Endothelial cell of umbilical vein (primary cell): ENCODE results near the gene ZCCHC14. TPM values are rescaled to one million over a fixed set of nuclear protein-coding genes. Genes with fewer than 3 reads are reported as not detected.

Experiments used
- BruUV-seq: library from RNA; stranded (reverse); fragments of 400-500 nt; replicated peaks from 2 replicates; lab custom pipeline; 2021; lab: Mats Ljungman, UMichigan
- CTCF ChIA-PET: fragments of 300-600, 350-600 bp; sonication (Branson Sonifier 250); formaldehyde crosslinking; loops from one replicate; lab custom pipeline; 2021; ENCODE audit warnings: antibody characterized with exemption, inconsistent platforms; lab: Charles Lee
- POLR2A ChIA-PET: fragments of 300-600, 350-600 bp; sonication (Branson Sonifier 250); formaldehyde crosslinking; loops from one replicate; lab custom pipeline; 2021; ENCODE audit warnings: antibody characterized with exemption, inconsistent platforms; lab: Charles Lee
- DNase-seq: peaks from one replicate; pipeline ENCODE4 v3.0.0-alpha.2; 2011; ENCODE audit warnings: low read depth, low spot score
- FAIRE-seq: peaks from 2 replicates; lab custom pipeline; 2011; peaks lifted over from hg19 to GRCh38; lab: Jason Lieb, UNC
- H2AFZ ChIP-seq: 2 replicates; pipeline ENCODE4 v1.6.0; 2012; ENCODE audit warnings: low read depth, low read length, control low read depth, inconsistent platforms
- H3K27ac ChIP-seq: 2 replicates; pipeline ENCODE4 v1.5.1; 2011; ENCODE audit warnings: low read depth, mild to moderate bottlenecking, control low read depth, low read length, moderate library complexity; ENCODE audit not compliant: insufficient read depth
- H3K27me3 ChIP-seq, 2 experiments: 2 replicates each; pipeline versions ENCODE4 v1.6.0 to v1.6.1; 2011; ENCODE audit warnings: low read length in 2 of 2, mixed read lengths in 1 of 2; ENCODE audit not compliant: control insufficient read depth in 2 of 2, insufficient read depth in 2 of 2
- H3K36me3 ChIP-seq, 2 experiments: 2 replicates in 1 of 2; 3 replicates in 1 of 2; pipeline ENCODE4 v1.5.1; 2011; ENCODE audit warnings: low read length in 2 of 2, mild to moderate bottlenecking in 1 of 2, moderate library complexity in 1 of 2; ENCODE audit not compliant: control insufficient read depth in 2 of 2, insufficient read depth in 2 of 2; ENCODE audit errors: extremely low read depth in 1 of 2
- H3K4me1 ChIP-seq: 3 replicates; pipeline ENCODE4 v1.5.1; 2011; ENCODE audit warnings: mild to moderate bottlenecking, low read length; ENCODE audit not compliant: control insufficient read depth, insufficient read depth; ENCODE audit errors: extremely low read depth
- H3K4me2 ChIP-seq: 2 replicates; pipeline ENCODE4 v1.6.1; 2011; ENCODE audit warnings: low read length, control low read depth, mixed read lengths; ENCODE audit not compliant: insufficient read depth
- H3K4me3 ChIP-seq, 3 experiments: fragments of 200-600 bp in 1 of 3; sonication (generic), shearing (Covaris generic) in 1 of 3; replicated peaks in 1 of 3; 2 replicates each; pipeline ENCODE4 v1.5.1; 2011 to 2016; ENCODE audit warnings: control low read depth in 3 of 3, low read length in 3 of 3, mild to moderate bottlenecking in 2 of 3, inconsistent platforms in 1 of 3, low read depth in 1 of 3, moderate library complexity in 1 of 3; ENCODE audit not compliant: insufficient read depth in 1 of 3
- H3K79me2 ChIP-seq: 2 replicates; pipeline ENCODE4 v1.6.0; 2012; ENCODE audit warnings: low read length, inconsistent platforms; ENCODE audit not compliant: control insufficient read depth, insufficient read depth
- H3K9ac ChIP-seq: replicated peaks from 2 replicates; pipeline ENCODE3; 2011; ENCODE audit warnings: low read length, control low read depth; ENCODE audit not compliant: insufficient read depth; ENCODE audit errors: extremely low read depth
- H3K9me1 ChIP-seq: replicated peaks from 3 replicates; pipeline ENCODE4 v1.6.0; 2011; ENCODE audit warnings: mild to moderate bottlenecking, low read length; ENCODE audit not compliant: control insufficient read depth, insufficient read depth; ENCODE audit errors: extremely low read depth
- H3K9me3 ChIP-seq: replicated peaks from 2 replicates; pipeline ENCODE4 v1.5.1; 2012; ENCODE audit warnings: low read length, inconsistent platforms; ENCODE audit not compliant: control insufficient read depth, insufficient read depth
- H4K20me1 ChIP-seq: replicated peaks from 2 replicates; pipeline ENCODE3; 2011; ENCODE audit warnings: mild to moderate bottlenecking, low read length; ENCODE audit not compliant: control insufficient read depth, insufficient read depth; ENCODE audit errors: extremely low read depth
- EZH2 ChIP-seq: IDR thresholded peaks from 2 replicates; pipeline ENCODE4 v1.6.1; 2012; ENCODE audit warnings: borderline replicate concordance, low read depth, mild to moderate bottlenecking, moderate library complexity, low read length, inconsistent platforms; ENCODE audit not compliant: severe bottlenecking
- FOS ChIP-seq: IDR thresholded peaks from 2 replicates; pipeline ENCODE4 v1.6.1; 2011; ENCODE audit warnings: mild to moderate bottlenecking, low read length, moderate library complexity, borderline replicate concordance; ENCODE audit not compliant: insufficient read depth
- GATA2 ChIP-seq: IDR thresholded peaks from 2 replicates; pipeline ENCODE4 v1.7.0; 2011; ENCODE audit warnings: low read depth, mild to moderate bottlenecking, moderate library complexity, mixed read lengths, low read length; ENCODE audit not compliant: insufficient read length, insufficient read depth
- JUN ChIP-seq: IDR thresholded peaks from 2 replicates; pipeline ENCODE4 v1.6.1; 2011; ENCODE audit warnings: borderline replicate concordance, low read depth; ENCODE audit not compliant: insufficient read length, insufficient read depth
- MYC ChIP-seq: IDR thresholded peaks from one replicate; pipeline ENCODE4 v1.6.1; 2011; ENCODE audit warnings: mild to moderate bottlenecking, low read depth, low read length
- POLR2A ChIP-seq: IDR thresholded peaks from 2 replicates; pipeline ENCODE4 v1.6.1; 2012; ENCODE audit warnings: low read depth, mild to moderate bottlenecking, control low read depth, low read length
- POLR2AphosphoS5 ChIP-seq: IDR thresholded peaks from 2 replicates; pipeline ENCODE4 v1.6.1; 2012; ENCODE audit warnings: low read depth, mild to moderate bottlenecking, control low read depth, low read length, moderate library complexity; ENCODE audit not compliant: insufficient read depth
- dilution Hi-C: fragments of 300-500 bp; cut with MboI; formaldehyde crosslinking; loops from one replicate; pipeline ENCODE4 v1.15.0; 2019; ENCODE audit warnings: low sequenced_read_pairs; ENCODE audit not compliant: extremely low pct_ligation_motif_present
- intact Hi-C: fragments of 100-400 bp; cut with micrococcal nuclease; formaldehyde crosslinking; loops from one replicate; pipeline ENCODE4 v1.10.0; 2022
- polyA plus RNA-seq, 4 experiments: library from polyadenylated mRNA; depleted of rRNA in 3 of 4; stranded (reverse) in 3 of 4; unstranded in 1 of 4; fragments of >200 nt; gene quantifications; 2 replicates each; pipeline versions ENCODE4 v1.2.1 to v1.2.3, GENCODE V29; 2011 to 2012; ENCODE audit warnings: missing spikeins in 1 of 4
- total RNA-seq: library from RNA; stranded (reverse); gene quantifications from 2 replicates; pipeline ENCODE4 v1.2.3, GENCODE V29; 2021
- TF ChIP-seq, protein P1 (sequence below): IDR thresholded peaks from 2 replicates; pipeline ENCODE4 v1.6.1; 2011; ENCODE audit not compliant: insufficient read depth, insufficient read length

ZCCHC14 gene
- total and polyA plus RNA-seq, 2 donors (not counting 3 experiments of a cell fraction or from before 2014, with no cell fraction given) = 9.5 to 30.9 TPM

DNA sequence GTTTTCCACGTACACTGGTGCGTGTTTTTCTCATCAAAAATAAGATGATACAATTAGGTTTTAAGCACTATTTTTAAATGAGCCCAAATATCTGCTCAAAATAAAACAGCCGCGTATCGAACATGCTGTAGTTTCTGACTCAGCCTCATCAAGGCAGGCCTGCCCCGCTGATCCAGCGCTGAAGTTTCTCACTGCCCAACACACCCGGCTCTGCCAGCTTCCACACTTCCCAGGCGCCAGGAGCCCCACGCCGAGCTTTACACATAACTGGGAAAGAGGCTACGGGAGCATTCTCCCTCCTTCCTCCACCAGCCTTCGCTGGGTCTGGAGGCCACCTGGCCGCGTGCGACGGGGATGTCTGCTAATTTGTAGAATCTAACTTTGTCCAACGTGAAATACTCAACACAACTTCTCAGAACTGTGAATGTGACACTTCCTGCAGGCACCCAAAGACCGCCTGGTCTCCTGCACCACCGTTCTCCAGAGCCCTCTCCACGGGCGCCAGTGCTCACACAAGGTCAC lies 58.6 kb downstream of the ZCCHC14 start:
- BruUV-seq = no TSS peak
- H3K4me2 ChIP-seq = no peak overlapping the region
- dilution Hi-C loops (no loop called here), intact Hi-C loops (no loop called here)
- no peak overlapping the region for H3K4me3 ChIP-seq
- FAIRE-seq (no peak), DNase-seq (no peak)
- H3K36me3 ChIP-seq = peaks cover 0 to 8% of the 10 kb centered on the region in 2 experiments
- ChIA-PET CTCF (interaction anchor here (5.2 kb wide), 1 partner anchor 137 kb away, joined by 16 read pairs; no protein-coding TSS in a partner anchor), POLR2A (no interaction called here)
- no peaks in the 10 kb centered on the region for H3K9me1 ChIP-seq
- H3K4me1 ChIP-seq = peaks cover 18% of the 10 kb centered on the region
- H3K9me3 ChIP-seq = no peaks in the 10 kb centered on the region
- TF ChIP-seq FOS = no peak
- no peak for TF ChIP-seq GATA2
- no peak for TF ChIP-seq POLR2AphosphoS5
- TF ChIP-seq POLR2A = no peak
- TF ChIP-seq MYC = no peak
- TF ChIP-seq JUN = no peak
- TF ChIP-seq, protein P1, sequence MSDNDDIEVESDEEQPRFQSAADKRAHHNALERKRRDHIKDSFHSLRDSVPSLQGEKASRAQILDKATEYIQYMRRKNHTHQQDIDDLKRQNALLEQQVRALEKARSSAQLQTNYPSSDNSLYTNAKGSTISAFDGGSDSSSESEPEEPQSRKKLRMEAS = no peak
- no peak overlapping the region for H3K9ac ChIP-seq
- no peak overlapping the region for H2AFZ ChIP-seq
- H3K27ac ChIP-seq = no peak overlapping the region
- H3K79me2 ChIP-seq = peaks cover 6% of the 10 kb centered on the region
- H3K27me3 ChIP-seq = no peaks in the 10 kb centered on the region
- no peaks in the 10 kb centered on the region for H4K20me1 ChIP-seq

DNA sequence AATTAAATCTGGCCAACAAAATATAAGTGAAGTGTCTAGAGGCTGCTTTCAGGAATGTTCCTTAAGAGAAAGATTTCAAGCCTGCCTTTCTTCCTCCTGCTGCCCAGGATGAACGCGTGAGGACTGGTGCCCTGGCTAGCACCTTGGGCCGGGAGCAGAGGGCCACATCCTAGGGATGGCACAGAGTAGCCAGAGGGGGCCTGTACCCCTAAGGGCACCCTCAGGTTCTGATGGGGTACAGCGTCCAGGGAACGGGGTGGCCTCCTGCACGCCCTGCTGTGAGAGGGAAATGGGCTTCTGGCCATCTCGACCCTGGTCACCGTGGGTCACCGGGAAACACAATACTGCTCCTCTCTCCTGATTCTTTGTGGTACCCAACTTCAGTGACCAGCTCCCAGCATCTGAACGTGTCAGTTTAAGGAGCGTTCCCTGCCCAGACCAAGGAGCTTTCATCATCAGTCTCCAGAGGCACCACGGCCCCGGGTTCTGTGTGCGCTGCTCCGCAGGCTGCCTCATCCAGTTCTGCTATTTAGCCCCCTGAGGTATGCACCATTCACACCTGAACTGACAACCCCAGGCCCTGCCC lies 60.4 kb downstream of the ZCCHC14 start:
- Histone ChIP-seq H3K79me2 (peaks cover 6% of the 10 kb centered on the region), H3K4me1 (peaks cover 18% of the 10 kb centered on the region), H3K9ac (no peak overlapping the region), H3K27me3 (no peaks in the 10 kb centered on the region), H3K27ac (no peak overlapping the region), H4K20me1 (no peaks in the 10 kb centered on the region), H3K36me3 (peaks cover 0 to 12% of the 10 kb centered on the region in 2 experiments), H3K9me1 (no peaks in the 10 kb centered on the region), H3K4me2 (no peak overlapping the region), H3K4me3 (no peak overlapping the region), H3K9me3 (no peaks in the 10 kb centered on the region), H2AFZ (no peak overlapping the region)
- ChIA-PET CTCF (interaction anchor here (1.3 to 5.2 kb wide), 2 partner anchors 16 to 139 kb away, joined by 4 to 16 read pairs; no protein-coding TSS in a partner anchor), POLR2A (no interaction called here)
- intact Hi-C loops = no loop called here
- dilution Hi-C loops = no loop called here
- TF ChIP-seq POLR2AphosphoS5 = no peak
- TF ChIP-seq EZH2 = no peak
- no TSS peak for BruUV-seq
- DNase-seq (no peak), FAIRE-seq (no peak)
